Panc1 (cell line): Measurements from ENCODE around the gene KCND1. TPM values are rescaled to one million over a fixed set of nuclear protein-coding genes. Genes with fewer than 3 reads are reported as not detected.

Experiments
- ATAC-seq: fragments of 200-7000 bp; cut with Tn5 transposase; 2 replicates; pipeline ENCODE4 v1.9.1; 2020; ENCODE audit warnings: mild to moderate bottlenecking, moderate library complexity
- BruUV-seq: library from RNA; stranded (reverse); fragments of 400-500 nt; replicated peaks from 2 replicates; lab custom pipeline; 2021; lab: Mats Ljungman, UMichigan
- CTCF ChIA-PET: fragments of 300-600 bp; sonication (Branson Sonifier 250); formaldehyde crosslinking; loops from one replicate; lab custom pipeline; 2022; ENCODE audit warnings: antibody characterized with exemption; lab: Charles Lee
- POLR2A ChIA-PET: fragments of 300-600 bp; sonication (Branson Sonifier 250); formaldehyde crosslinking; loops from one replicate; lab custom pipeline; 2022; ENCODE audit warnings: antibody characterized with exemption; lab: Charles Lee
- DNase-seq: peaks from one replicate; pipeline ENCODE4 v3.0.0-alpha.2; 2010; ENCODE audit warnings: low read depth, low spot score
- H3K27ac ChIP-seq: 2 replicates; pipeline ENCODE4 v1.5.1; 2011; ENCODE audit warnings: mild to moderate bottlenecking, low read length, inconsistent platforms
- H3K27me3 ChIP-seq: fragments of 200-500 bp; sonication (Bioruptor generic); 2 replicates; pipeline ENCODE4 v1.6.0; 2014; ENCODE audit warnings: low read length, inconsistent platforms; ENCODE audit not compliant: control insufficient read depth, insufficient read depth
- H3K36me3 ChIP-seq: fragments of 200-500 bp; sonication (Bioruptor generic); 2 replicates; pipeline ENCODE4 v1.5.1; 2014; ENCODE audit warnings: inconsistent platforms, mild to moderate bottlenecking, low read length, moderate library complexity; ENCODE audit not compliant: control insufficient read depth, insufficient read depth
- H3K4me1 ChIP-seq: 2 replicates; pipeline ENCODE4 v1.5.1; 2011; ENCODE audit warnings: inconsistent platforms, mild to moderate bottlenecking, low read length, moderate library complexity; ENCODE audit not compliant: control insufficient read depth, insufficient read depth
- H3K4me3 ChIP-seq, 2 experiments: 2 replicates each; pipeline ENCODE4 v1.5.1; 2011 to 2012; ENCODE audit warnings: low read depth in 2 of 2, low read length in 2 of 2, mild to moderate bottlenecking in 2 of 2, inconsistent platforms in 1 of 2, moderate library complexity in 1 of 2
- H3K9me3 ChIP-seq: fragments of 200-500 bp; sonication (Bioruptor generic); 2 replicates; pipeline ENCODE4 v1.5.1; 2014; ENCODE audit warnings: low read depth, mild to moderate bottlenecking, inconsistent platforms, low read length, moderate library complexity; ENCODE audit not compliant: control insufficient read depth, insufficient read depth
- CTCF ChIP-seq: fragments of 450-650 bp; IDR thresholded peaks from 2 replicates; pipeline ENCODE4 v1.5.1; 2017; ENCODE audit warnings: mild to moderate bottlenecking
- POLR2AphosphoS5 ChIP-seq: IDR thresholded peaks from 2 replicates; pipeline ENCODE4 v1.6.1; 2012; ENCODE audit warnings: mild to moderate bottlenecking, low read depth, low read length, moderate library complexity
- REST ChIP-seq, 2 experiments: IDR thresholded peaks; 2 replicates each; pipeline ENCODE4 v1.6.1; 2011 to 2012; ENCODE audit warnings: low read depth in 2 of 2, control low read depth in 1 of 2, low read length in 1 of 2, mild to moderate bottlenecking in 1 of 2, moderate library complexity in 1 of 2; ENCODE audit not compliant: insufficient read depth in 1 of 2
- SIN3A ChIP-seq: IDR thresholded peaks from 2 replicates; pipeline ENCODE4 v1.6.1; 2012; ENCODE audit warnings: low read depth, mild to moderate bottlenecking, low read length, moderate library complexity, borderline replicate concordance; ENCODE audit not compliant: insufficient read depth
- TCF7L2 ChIP-seq: IDR thresholded peaks from 2 replicates; pipeline ENCODE4 v1.6.1; 2011; ENCODE audit warnings: mild to moderate bottlenecking, low read depth, low read length, inconsistent platforms
- in situ Hi-C: cut with HindIII; loops from 2 replicates; pipeline ENCODE4 v1.10.0; 2016; ENCODE audit warnings: low sequenced_read_pairs, low pct_unique_long_range_greater_than_20kb
- intact Hi-C: fragments of 100-400 bp; cut with micrococcal nuclease; formaldehyde crosslinking; loops from one replicate; pipeline ENCODE4 v1.10.0; 2022; ENCODE audit not compliant: unreplicated experiment
- total RNA-seq: library from RNA; stranded (reverse); gene quantifications from one replicate; pipeline ENCODE4 v1.2.1, GENCODE V29; 2021; ENCODE audit not compliant: unreplicated experiment

Gene KCND1
- total RNA-seq, 1 experiment from 2014 or later = 5.5 TPM

GRCh38 chrX:48966796-48967579 lies 4.7 kb downstream of the KCND1 start:
- ChIA-PET POLR2A (no interaction called here), CTCF (no interaction called here)
- intact Hi-C loops (no loop called here), in situ Hi-C loops (no loop called here)
- Histone ChIP-seq H3K4me1 (no peaks in the 10 kb centered on the region), H3K4me3 (no peak overlapping the region), H3K9me3 (no peaks in the 10 kb centered on the region), H3K27me3 (no peaks in the 10 kb centered on the region), H3K27ac (no peak overlapping the region), H3K36me3 (no peaks in the 10 kb centered on the region)
- BruUV-seq = no TSS peak
- TF ChIP-seq TCF7L2 (no peak), SIN3A (no peak), REST (IDR thresholded peaks at IDR 0.05; ENCODE audit: insufficient read depth in 1 of 2, low read depth in 2 of 2, low read length in 1 of 2) (no peak), POLR2AphosphoS5 (no peak), CTCF (no peak)
- DNase-seq = no peak
- no peak for ATAC-seq

- Histone ChIP-seq H3K4me3 (no peak overlapping the region), H3K36me3 (no peaks in the 10 kb centered on the region), H3K4me1 (no peaks in the 10 kb centered on the region), H3K27ac (no peak overlapping the region), H3K27me3 (no peaks in the 10 kb centered on the region), H3K9me3 (no peaks in the 10 kb centered on the region)
- ChIA-PET POLR2A (interaction anchor here (0.6 kb wide), 1 partner anchor 129 kb away, joined by 3 read pairs; no protein-coding TSS in a partner anchor), CTCF (no interaction called here)
- no peak for DNase-seq
- BruUV-seq = no TSS peak
- no peak for ATAC-seq
- intact Hi-C loops = no loop called here
- TF ChIP-seq POLR2AphosphoS5 (no peak), REST (IDR thresholded peaks at IDR 0.05; ENCODE audit: insufficient read depth in 1 of 2, low read depth in 2 of 2, low read length in 1 of 2) (no peak), SIN3A (no peak), TCF7L2 (no peak), CTCF (no peak)
- in situ Hi-C loops = no loop called here
Measured at GRCh38 chrX:48965959-48966358, 5.7 kb downstream of the KCND1 start.
